Activated naive CD4-positive, alpha-beta T cell treated with anti-CD3 and anti-CD28 coated beads for 36 hours (primary cell): ENCODE measurements around the gene RPS6KL1. TPM values are rescaled to one million over a fixed set of nuclear protein-coding genes. Genes with fewer than 3 reads are reported as not detected.
A peak's percentile ranks its signal among the peaks of the same experiment; 100 is the strongest.
"Not testable (repeated sequence)": the region's sequence is repeated elsewhere in the genome, so short reads cannot be mapped to it uniquely, and the experiment has no call there.

Source experiments
- CTCF ChIA-PET: fragments of 350-600 bp; sonication (Branson Sonifier 250); formaldehyde crosslinking; loops from one replicate; lab custom pipeline; 2021; ENCODE audit warnings: antibody characterized with exemption; lab: Charles Lee
- DNase-seq: peaks from one replicate; pipeline ENCODE4 v3.0.0-alpha.2; 2020
- H3K27ac Mint-ChIP-seq: one replicate; pipeline ENCODE4 v1.8.0; 2021; ENCODE audit warnings: mild to moderate bottlenecking, mixed read lengths
- H3K27me3 Mint-ChIP-seq: one replicate; pipeline ENCODE4 v1.8.0; 2021; ENCODE audit warnings: low read depth, mixed read lengths
- H3K36me3 Mint-ChIP-seq: one replicate; pipeline ENCODE4 v1.8.0; 2021; ENCODE audit warnings: low read depth, mixed read lengths
- H3K4me1 Mint-ChIP-seq: one replicate; pipeline ENCODE4 v1.8.0; 2021; ENCODE audit warnings: low read depth, mixed read lengths
- H3K4me3 Mint-ChIP-seq: one replicate; pipeline ENCODE4 v1.8.0; 2021; ENCODE audit warnings: mild to moderate bottlenecking, moderate library complexity, mixed read lengths
- H3K9me3 Mint-ChIP-seq: one replicate; pipeline ENCODE4 v1.8.0; 2021; ENCODE audit warnings: mixed read lengths
- intact Hi-C: fragments of 100-400 bp; cut with micrococcal nuclease; formaldehyde crosslinking; loops from one replicate; pipeline ENCODE4 v1.15.1; 2023
- total RNA-seq, 2 experiments: library from RNA; stranded (reverse); gene quantifications; one replicate each; pipeline ENCODE4 v1.2.3, GENCODE V29; 2021

RPS6KL1 gene
- total RNA-seq, 2 experiments from 2014 or later: 4.5 to 6.8 TPM

- DNase-seq: peak; percentile 77
- H3K36me3 Mint-ChIP-seq: no peaks in the 10 kb centered on the region
- CTCF ChIA-PET: interaction anchor here (1.0 to 5.9 kb wide), 8 partner anchors 9 to 149 kb away, joined by 3 to 40 read pairs (median 5); no protein-coding TSS in a partner anchor
- H3K27ac Mint-ChIP-seq: peak overlapping the region; percentile 87
- H3K4me1 Mint-ChIP-seq: peaks cover 36% of the 10 kb centered on the region
- peak overlapping the region; percentile 70 for H3K4me3 Mint-ChIP-seq
- intact Hi-C loops: loop anchor here (10.0 kb wide), 1 partner anchor 713 kb away; no protein-coding TSS in a partner anchor
- peaks cover 9% of the 10 kb centered on the region for H3K9me3 Mint-ChIP-seq
- H3K27me3 Mint-ChIP-seq: no peaks in the 10 kb centered on the region
Observed at GRCh38 chr14:74941676-74942097, 18.6 kb upstream of the RPS6KL1 start.

- CTCF ChIA-PET: interaction anchor here (0.6 to 5.9 kb wide), 9 partner anchors 9 to 150 kb away, joined by 3 to 40 read pairs (median 5); no protein-coding TSS in a partner anchor
- Mint-ChIP-seq H3K4me1 (peaks cover 30% of the 10 kb centered on the region), H3K36me3 (no peaks in the 10 kb centered on the region), H3K4me3 (peak overlapping the region; percentile 70), H3K27me3 (no peaks in the 10 kb centered on the region), H3K9me3 (peaks cover 9% of the 10 kb centered on the region), H3K27ac (peak overlapping the region; percentile 87)
- no peak for DNase-seq
- intact Hi-C loops: loop anchor here (10.0 kb wide), 1 partner anchor 714 kb away; no protein-coding TSS in a partner anchor
Observed at GRCh38 chr14:74940956-74941565, 18.0 kb upstream of the RPS6KL1 start.

- H3K4me3 Mint-ChIP-seq: no peak overlapping the region
- intact Hi-C loops: no loop called here
- no peak for DNase-seq
- H3K9me3 Mint-ChIP-seq: peaks cover 9% of the 10 kb centered on the region
- H3K27ac Mint-ChIP-seq: no peak overlapping the region
- CTCF ChIA-PET: interaction anchor here (0.6 to 1.6 kb wide), 4 partner anchors 10 to 77 kb away, joined by 3 to 5 read pairs (median 4); no protein-coding TSS in a partner anchor
- H3K4me1 Mint-ChIP-seq: peaks cover 30% of the 10 kb centered on the region
- no peaks in the 10 kb centered on the region for H3K36me3 Mint-ChIP-seq
- no peaks in the 10 kb centered on the region for H3K27me3 Mint-ChIP-seq
Observed at GRCh38 chr14:74938531-74939495, 15.8 kb upstream of the RPS6KL1 start.

- no peak for DNase-seq
- peaks cover 9% of the 10 kb centered on the region for H3K9me3 Mint-ChIP-seq
- H3K4me3 Mint-ChIP-seq: no peak overlapping the region
- no peak overlapping the region for H3K27ac Mint-ChIP-seq
- H3K27me3 Mint-ChIP-seq: no peaks in the 10 kb centered on the region
- CTCF ChIA-PET: interaction anchor here (1.0 to 2.6 kb wide), 5 partner anchors 8 to 76 kb away, joined by 5 to 22 read pairs (median 5); no protein-coding TSS in a partner anchor
- H3K36me3 Mint-ChIP-seq: no peaks in the 10 kb centered on the region
- H3K4me1 Mint-ChIP-seq: peaks cover 27% of the 10 kb centered on the region
- intact Hi-C loops: no loop called here
Observed at GRCh38 chr14:74937171-74937570, 14.1 kb upstream of the RPS6KL1 start.

GRCh38 chr14:74936731-74937130 lies 13.7 kb upstream of the RPS6KL1 start:
- H3K9me3 Mint-ChIP-seq: peaks cover 9% of the 10 kb centered on the region
- peaks cover 23% of the 10 kb centered on the region for H3K4me1 Mint-ChIP-seq
- DNase-seq: no peak
- H3K4me3 Mint-ChIP-seq: no peak overlapping the region
- H3K36me3 Mint-ChIP-seq: no peaks in the 10 kb centered on the region
- CTCF ChIA-PET: interaction anchor here (0.7 to 2.6 kb wide), 6 partner anchors 9 to 76 kb away, joined by 4 to 22 read pairs (median 5); no protein-coding TSS in a partner anchor
- intact Hi-C loops: no loop called here
- H3K27ac Mint-ChIP-seq: no peak overlapping the region
- no peaks in the 10 kb centered on the region for H3K27me3 Mint-ChIP-seq

GRCh38 chr14:74936151-74936550 lies 13.1 kb upstream of the RPS6KL1 start:
- Mint-ChIP-seq H3K4me3 (no peak overlapping the region), H3K27me3 (no peaks in the 10 kb centered on the region), H3K4me1 (peaks cover 18% of the 10 kb centered on the region), H3K9me3 (peaks cover 9% of the 10 kb centered on the region), H3K27ac (no peak overlapping the region), H3K36me3 (no peaks in the 10 kb centered on the region)
- intact Hi-C loops: no loop called here
- DNase-seq: no peak
- CTCF ChIA-PET: interaction anchor here (0.6 to 2.6 kb wide), 6 partner anchors 9 to 75 kb away, joined by 3 to 22 read pairs (median 5); no protein-coding TSS in a partner anchor

- H3K27me3 Mint-ChIP-seq: no peaks in the 10 kb centered on the region
- intact Hi-C loops: no loop called here
- CTCF ChIA-PET: interaction anchor here (0.6 to 2.6 kb wide), 2 partner anchors 10 to 63 kb away, joined by 3 to 22 read pairs; no protein-coding TSS in a partner anchor
- H3K36me3 Mint-ChIP-seq: no peaks in the 10 kb centered on the region
- H3K9me3 Mint-ChIP-seq: peaks cover 9% of the 10 kb centered on the region
- H3K4me3 Mint-ChIP-seq: no peak overlapping the region
- H3K4me1 Mint-ChIP-seq: peaks cover 17% of the 10 kb centered on the region
- DNase-seq: no peak
- no peak overlapping the region for H3K27ac Mint-ChIP-seq
Observed at GRCh38 chr14:74935360-74935680, 12.3 kb upstream of the RPS6KL1 start.

- Mint-ChIP-seq H3K4me1 (peaks cover 17% of the 10 kb centered on the region), H3K9me3 (peaks cover 9% of the 10 kb centered on the region), H3K4me3 (no peak overlapping the region), H3K36me3 (no peaks in the 10 kb centered on the region), H3K27ac (no peak overlapping the region), H3K27me3 (no peaks in the 10 kb centered on the region)
- intact Hi-C loops: no loop called here
- no peak for DNase-seq
- CTCF ChIA-PET: interaction anchor here (0.9 to 2.6 kb wide), 3 partner anchors 10 to 73 kb away, joined by 3 to 22 read pairs (median 6); no protein-coding TSS in a partner anchor
Observed at GRCh38 chr14:74934476-74935359, 11.7 kb upstream of the RPS6KL1 start.

GRCh38 chr14:74934041-74934440 lies 11.0 kb upstream of the RPS6KL1 start:
- H3K4me1 Mint-ChIP-seq: peaks cover 20% of the 10 kb centered on the region
- no peak for DNase-seq
- no peaks in the 10 kb centered on the region for H3K36me3 Mint-ChIP-seq
- CTCF ChIA-PET: interaction anchor here (0.9 to 1.1 kb wide), 2 partner anchors 11 to 73 kb away, joined by 3 to 6 read pairs; no protein-coding TSS in a partner anchor
- no peak overlapping the region for H3K27ac Mint-ChIP-seq
- intact Hi-C loops: no loop called here
- no peak overlapping the region for H3K4me3 Mint-ChIP-seq
- no peaks in the 10 kb centered on the region for H3K27me3 Mint-ChIP-seq
- H3K9me3 Mint-ChIP-seq: peaks cover 8% of the 10 kb centered on the region

GRCh38 chr14:74932936-74933335 lies 9.9 kb upstream of the RPS6KL1 start:
- H3K4me3 Mint-ChIP-seq, H3K36me3 Mint-ChIP-seq, H3K27ac Mint-ChIP-seq, H3K9me3 Mint-ChIP-seq, H3K27me3 Mint-ChIP-seq, intact Hi-C loops, DNase-seq: not testable (repeated sequence)
- peaks cover 19% of the 10 kb centered on the region for H3K4me1 Mint-ChIP-seq
- CTCF ChIA-PET: interaction anchor here (0.6 to 1.1 kb wide), 3 partner anchors 12 to 156 kb away, joined by 3 to 4 read pairs (median 3); no protein-coding TSS in a partner anchor

- no peaks in the 10 kb centered on the region for H3K36me3 Mint-ChIP-seq
- CTCF ChIA-PET: interaction anchor here (0.6 to 1.6 kb wide), 6 partner anchors 10 to 156 kb away, joined by 3 to 6 read pairs (median 4); no protein-coding TSS in a partner anchor
- no peak overlapping the region for H3K4me3 Mint-ChIP-seq
- H3K9me3 Mint-ChIP-seq: no peaks in the 10 kb centered on the region
- intact Hi-C loops: no loop called here
- peak; percentile 23 for DNase-seq
- no peak overlapping the region for H3K27ac Mint-ChIP-seq
- H3K27me3 Mint-ChIP-seq: no peaks in the 10 kb centered on the region
- H3K4me1 Mint-ChIP-seq: peaks cover 16% of the 10 kb centered on the region
Observed at GRCh38 chr14:74932401-74932901, 9.4 kb upstream of the RPS6KL1 start.
